Lower lobe of right lung (tissue), 2 donors: Measurements from ENCODE around the gene DCHS2. TPM values are rescaled to one million over a fixed set of nuclear protein-coding genes. Genes with fewer than 3 reads are reported as not detected.

Experiments used
- ATAC-seq, 2 donors: fragments of 200-7000 bp; cut with Tn5 transposase; one replicate each; pipeline ENCODE4 v1.9.1; 2020 to 2022; ENCODE audit warnings: mild to moderate bottlenecking in 2 of 2, moderate library complexity in 2 of 2
- DNase-seq: peaks from one replicate; pipeline ENCODE4 v3.0.0-alpha.2; 2020
- H3K27ac ChIP-seq: fragments of 200-600 bp; one replicate; pipeline ENCODE4 v1.8.0; 2022
- H3K27me3 ChIP-seq: fragments of 200-600 bp; one replicate; pipeline ENCODE4 v1.8.0; 2022; ENCODE audit warnings: low read depth
- H3K36me3 ChIP-seq: fragments of 200-600 bp; one replicate; pipeline ENCODE4 v1.8.0; 2022; ENCODE audit warnings: mild to moderate bottlenecking
- H3K4me1 ChIP-seq: fragments of 200-600 bp; one replicate; pipeline ENCODE4 v1.8.0; 2022
- H3K4me3 ChIP-seq: fragments of 200-600 bp; one replicate; pipeline ENCODE4 v1.8.0; 2022; ENCODE audit warnings: mild to moderate bottlenecking
- H3K9me3 ChIP-seq: fragments of 200-600 bp; one replicate; pipeline ENCODE4 v1.8.0; 2022
- intact Hi-C: fragments of 100-400 bp; cut with DNase I; formaldehyde crosslinking; loops from one replicate; pipeline ENCODE4 v1.11.0; 2022
- total RNA-seq: library from RNA; stranded (reverse); fragmentation: NEBNext Ultra II Directional; extraction: Animal tissue kit (Norgen Biotek cat#: 25700); gene quantifications from one replicate; pipeline ENCODE4 v1.2.1, GENCODE V29; 2021
- TF ChIP-seq, protein P1 (sequence below): fragments of 200-600 bp; IDR thresholded peaks from one replicate; pipeline ENCODE4 v1.8.0; 2022; ENCODE audit warnings: antibody characterized with exemption, mild to moderate bottlenecking
- donor health status: DM: no; HTN: yes; CAD: no; lungs with severe emphysema.

DCHS2 gene
- total RNA-seq, 1 donor from 2014 or later: 0.53 TPM

DNA sequence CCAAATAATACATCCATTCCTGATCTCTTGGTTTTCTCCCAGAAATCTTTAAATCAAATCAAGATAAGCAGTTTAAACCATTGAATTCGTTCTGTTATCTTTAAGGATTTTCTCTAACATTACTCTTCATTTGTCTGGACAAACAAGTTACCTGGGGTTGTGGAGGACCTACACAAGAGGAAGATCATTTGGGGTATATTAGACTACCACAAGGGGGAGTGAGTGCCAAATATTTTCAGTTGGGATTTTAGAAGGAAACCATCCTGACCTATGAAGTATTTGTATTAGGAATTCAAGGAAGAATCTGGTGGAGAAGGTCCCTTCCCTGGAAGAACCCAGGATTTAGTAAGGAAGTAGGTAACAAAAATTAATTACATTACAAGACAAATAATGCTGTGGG, 12.0 kb upstream of the DCHS2 start:
- Histone ChIP-seq H3K27ac (no peak overlapping the region), H3K4me3 (no peak overlapping the region), H3K27me3 (peaks cover 14% of the 10 kb centered on the region), H3K36me3 (no peaks in the 10 kb centered on the region), H3K4me1 (no peaks in the 10 kb centered on the region), H3K9me3 (no peaks in the 10 kb centered on the region)
- no peak for DNase-seq
- no peak for ATAC-seq
- TF ChIP-seq, protein P1, sequence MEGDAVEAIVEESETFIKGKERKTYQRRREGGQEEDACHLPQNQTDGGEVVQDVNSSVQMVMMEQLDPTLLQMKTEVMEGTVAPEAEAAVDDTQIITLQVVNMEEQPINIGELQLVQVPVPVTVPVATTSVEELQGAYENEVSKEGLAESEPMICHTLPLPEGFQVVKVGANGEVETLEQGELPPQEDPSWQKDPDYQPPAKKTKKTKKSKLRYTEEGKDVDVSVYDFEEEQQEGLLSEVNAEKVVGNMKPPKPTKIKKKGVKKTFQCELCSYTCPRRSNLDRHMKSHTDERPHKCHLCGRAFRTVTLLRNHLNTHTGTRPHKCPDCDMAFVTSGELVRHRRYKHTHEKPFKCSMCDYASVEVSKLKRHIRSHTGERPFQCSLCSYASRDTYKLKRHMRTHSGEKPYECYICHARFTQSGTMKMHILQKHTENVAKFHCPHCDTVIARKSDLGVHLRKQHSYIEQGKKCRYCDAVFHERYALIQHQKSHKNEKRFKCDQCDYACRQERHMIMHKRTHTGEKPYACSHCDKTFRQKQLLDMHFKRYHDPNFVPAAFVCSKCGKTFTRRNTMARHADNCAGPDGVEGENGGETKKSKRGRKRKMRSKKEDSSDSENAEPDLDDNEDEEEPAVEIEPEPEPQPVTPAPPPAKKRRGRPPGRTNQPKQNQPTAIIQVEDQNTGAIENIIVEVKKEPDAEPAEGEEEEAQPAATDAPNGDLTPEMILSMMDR: peak; percentile 43
- intact Hi-C loops: no loop called here

DNA sequence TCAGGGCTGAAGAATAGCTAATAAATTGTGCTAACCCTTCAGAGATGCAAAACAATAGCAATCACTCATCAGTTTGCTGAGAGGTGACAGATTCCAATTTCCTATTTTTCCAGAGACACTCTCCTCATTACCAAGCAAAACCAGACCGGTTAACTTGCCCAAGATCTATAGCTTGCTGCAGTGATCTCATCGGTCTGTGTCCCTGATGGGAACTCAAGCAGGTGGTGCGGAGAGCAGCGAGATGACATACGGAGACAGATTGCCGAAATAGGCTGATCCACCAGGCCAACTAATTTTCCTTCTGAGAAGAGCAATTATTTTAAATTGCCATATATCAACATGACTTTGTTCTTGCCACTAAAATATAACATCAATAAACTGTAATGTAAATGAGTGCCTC, 10.5 kb upstream of the DCHS2 start:
- Histone ChIP-seq H3K27ac (no peak overlapping the region), H3K9me3 (no peaks in the 10 kb centered on the region), H3K4me3 (no peak overlapping the region), H3K4me1 (no peaks in the 10 kb centered on the region), H3K27me3 (peaks cover 14% of the 10 kb centered on the region), H3K36me3 (no peaks in the 10 kb centered on the region)
- DNase-seq: no peak
- TF ChIP-seq, protein P1: no peak
- no peak for ATAC-seq
- intact Hi-C loops: no loop called here

DNA sequence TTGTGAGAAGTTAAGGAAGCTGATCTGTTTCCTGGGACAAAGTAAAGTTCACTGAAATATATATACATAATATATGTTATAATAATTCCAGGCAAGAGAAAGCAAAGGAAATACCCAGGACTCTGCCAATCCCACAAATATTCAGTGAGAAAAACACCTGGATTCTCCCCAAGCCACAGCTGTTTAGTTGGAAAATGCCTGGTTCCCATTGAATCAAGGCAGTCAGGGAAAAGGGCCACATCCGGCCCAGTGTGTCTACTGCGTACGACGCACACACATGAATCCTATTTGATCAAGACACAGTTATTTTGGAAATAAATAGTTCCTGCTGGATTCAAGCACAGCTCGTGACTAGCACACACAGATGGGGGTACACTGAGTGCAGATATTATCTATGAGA, 6.3 kb upstream of the DCHS2 start:
- no peaks in the 10 kb centered on the region for H3K9me3 ChIP-seq
- intact Hi-C loops: no loop called here
- TF ChIP-seq, protein P1: no peak

DNA sequence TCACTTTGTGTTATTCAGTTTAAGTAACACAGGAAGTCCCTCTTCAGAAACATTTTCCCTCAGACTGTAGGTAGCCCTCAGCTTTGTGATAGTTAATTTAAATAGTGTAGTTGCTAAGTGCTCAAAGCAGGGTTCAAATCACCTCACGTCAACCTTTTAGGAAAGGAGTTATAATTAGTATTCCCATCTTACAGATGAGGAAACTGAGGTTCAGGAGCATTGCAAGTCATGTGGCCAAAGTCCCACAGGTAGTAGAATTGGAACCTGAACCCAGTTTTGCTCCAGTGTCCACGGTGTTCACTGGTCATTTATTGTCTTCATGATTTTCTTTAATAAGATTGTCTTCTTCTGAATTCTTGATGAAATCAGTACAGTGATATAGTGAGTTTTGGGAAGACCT, 4.3 kb upstream of the DCHS2 start:
- no peak for ATAC-seq
- TF ChIP-seq, protein P1: no peak
- H3K27me3 ChIP-seq: peaks cover 34% of the 10 kb centered on the region
- H3K9me3 ChIP-seq: no peaks in the 10 kb centered on the region
- H3K36me3 ChIP-seq: no peaks in the 10 kb centered on the region
- H3K4me3 ChIP-seq: no peak overlapping the region
- peaks cover 15% of the 10 kb centered on the region for H3K4me1 ChIP-seq
- no peak for DNase-seq
- intact Hi-C loops: no loop called here
- H3K27ac ChIP-seq: no peak overlapping the region

More for the DNA sequence above, 6.3 kb upstream of the DCHS2 start:
- H3K4me1 ChIP-seq: no peaks in the 10 kb centered on the region
- ATAC-seq: no peak
- DNase-seq: no peak
- peaks cover 25% of the 10 kb centered on the region for H3K27me3 ChIP-seq
- H3K36me3 ChIP-seq: no peaks in the 10 kb centered on the region
- H3K27ac ChIP-seq: no peak overlapping the region
- no peak overlapping the region for H3K4me3 ChIP-seq

DNA sequence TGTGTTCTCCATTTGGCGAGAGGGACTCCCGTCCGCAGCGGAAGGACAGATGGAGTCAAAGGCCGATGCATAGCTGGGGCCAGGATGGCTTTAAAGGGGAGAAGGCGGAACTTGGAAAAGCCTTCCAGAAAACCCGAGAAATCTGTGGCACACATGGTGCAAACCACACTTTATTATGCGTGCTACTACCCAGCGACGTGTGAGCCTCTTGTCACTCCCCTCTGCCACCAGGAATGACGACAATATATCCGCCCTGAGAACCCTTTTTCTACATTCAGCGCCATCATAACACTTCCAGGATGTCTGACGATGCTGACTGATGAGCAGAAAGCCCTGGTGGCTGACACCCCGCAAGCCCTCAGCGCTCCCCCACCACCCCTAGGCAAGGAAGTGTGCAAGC, 689 bp upstream of the DCHS2 start:
- Histone ChIP-seq H3K36me3 (no peaks in the 10 kb centered on the region), H3K4me3 (peak overlapping the region; percentile 39), H3K4me1 (peaks cover 24% of the 10 kb centered on the region), H3K9me3 (no peaks in the 10 kb centered on the region), H3K27me3 (peaks cover 64% of the 10 kb centered on the region), H3K27ac (no peak overlapping the region)
- DNase-seq (no peak), ATAC-seq (no peak)
- TF ChIP-seq, protein P1: no peak
- intact Hi-C loops: no loop called here
